HEK293 (cell line): Measurements from ENCODE around the gene KIF26B.

ENCODE experiments used
- CTCF ChIP-seq: fragments of 450-650 bp; formaldehyde crosslinking; IDR thresholded peaks from 2 replicates; pipeline ENCODE4 v1.5.1; 2016; ENCODE audit warnings: missing biosample characterization, missing genetic modification characterization
- YY1 ChIP-seq: fragments of 450-650 bp; formaldehyde crosslinking; IDR thresholded peaks from 2 replicates; pipeline ENCODE4 v1.5.1; 2018; ENCODE audit warnings: missing biosample characterization, missing genetic modification characterization
- ZFHX2 ChIP-seq: fragments of 450-650 bp; formaldehyde crosslinking; conservative IDR thresholded peaks from 2 replicates; pipeline ENCODE4 v1.5.1; 2016; ENCODE audit warnings: missing biosample characterization, missing genetic modification characterization
- ZNF391 ChIP-seq: fragments of 450-650 bp; formaldehyde crosslinking; IDR thresholded peaks from 2 replicates; pipeline ENCODE4 v1.5.1; 2016; ENCODE audit warnings: low read depth, missing biosample characterization, missing genetic modification characterization, borderline replicate concordance
- ZNF549 ChIP-seq: fragments of 450-650 bp; IDR thresholded peaks from 2 replicates; pipeline ENCODE4 v1.5.1; 2018; ENCODE audit warnings: missing biosample characterization, missing genetic modification characterization, mild to moderate bottlenecking, inconsistent platforms, moderate library complexity
- ZNF623 ChIP-seq: fragments of 450-650 bp; formaldehyde crosslinking; IDR thresholded peaks from 2 replicates; pipeline ENCODE4 v1.5.1; 2016; ENCODE audit warnings: missing biosample characterization, missing genetic modification characterization
- ZNF792 ChIP-seq: fragments of 450-650 bp; formaldehyde crosslinking; IDR thresholded peaks from 2 replicates; pipeline ENCODE4 v1.5.1; 2016; ENCODE audit warnings: missing biosample characterization, missing genetic modification characterization

GRCh38 chr1:245411245-245412036 lies 256.7 kb downstream of the KIF26B start:
- TF ChIP-seq ZNF549 (tag by site-specific recombination) = no peak
- no peak for TF ChIP-seq YY1 (tag by site-specific recombination)
- no peak for TF ChIP-seq ZNF623 (tag by site-specific recombination)
- no peak for TF ChIP-seq ZNF391 (tag by site-specific recombination)
- TF ChIP-seq ZFHX2 (tag by site-specific recombination) = no peak
- TF ChIP-seq ZNF792 (tag by site-specific recombination) = no peak
- TF ChIP-seq CTCF (tag by site-specific recombination) = no peak
